Lower leg skin (tissue), 4 donors: ENCODE results near the gene COL18A1. TPM values are rescaled to one million over a fixed set of nuclear protein-coding genes. Genes with fewer than 3 reads are reported as not detected.

Source experiments
- DNase-seq, 2 donors: peaks; one replicate each; pipeline ENCODE4 v3.0.0-alpha.2; 2019; ENCODE audit warnings: low spot score in 2 of 2
- H3K4me3 ChIP-seq: fragments of 200-600 bp; sonication (generic); 2 replicates; pipeline ENCODE4 v1.5.1; 2017; ENCODE audit warnings: mild to moderate bottlenecking, low read depth; ENCODE audit not compliant: poor library complexity, severe bottlenecking
- POLR2A ChIP-seq, 2 donors: fragments of 450-650 bp; IDR thresholded peaks; one replicate each; pipeline ENCODE4 v1.6.1; 2016 to 2017; ENCODE audit warnings: antibody characterized with exemption in 2 of 2, mild to moderate bottlenecking in 1 of 2, moderate library complexity in 1 of 2
- WGBS, 2 donors: methylation state at CpG; one replicate each; pipeline ENCODE4 v1.1.5; 2018; 5-methylcytosine and 5-hydroxymethylcytosine counted together
- intact Hi-C: fragments of 100-400 bp; cut with DNase I; formaldehyde crosslinking; loops from one replicate; pipeline ENCODE4 v1.15.0; 2023; ENCODE audit warnings: low total_unique reads
- total RNA-seq, 4 donors: library from RNA; depleted of rRNA; stranded (reverse); fragments of >200 nt; gene quantifications; one replicate each; pipeline ENCODE4 v1.1.0, GENCODE V29; 2016
- TF ChIP-seq, protein P1 (sequence below), 3 donors: fragments of 450-650 bp; IDR thresholded peaks; one replicate each; pipeline ENCODE4 v1.5.1; 2016; ENCODE audit warnings: antibody characterized with exemption in 3 of 3, mild to moderate bottlenecking in 3 of 3, moderate library complexity in 2 of 3

Gene COL18A1
- total RNA-seq, 4 donors from 2014 or later: 63.3 to 126 (median 85.9) TPM

- intact Hi-C loops: no loop called here
- TF ChIP-seq, protein P1, sequence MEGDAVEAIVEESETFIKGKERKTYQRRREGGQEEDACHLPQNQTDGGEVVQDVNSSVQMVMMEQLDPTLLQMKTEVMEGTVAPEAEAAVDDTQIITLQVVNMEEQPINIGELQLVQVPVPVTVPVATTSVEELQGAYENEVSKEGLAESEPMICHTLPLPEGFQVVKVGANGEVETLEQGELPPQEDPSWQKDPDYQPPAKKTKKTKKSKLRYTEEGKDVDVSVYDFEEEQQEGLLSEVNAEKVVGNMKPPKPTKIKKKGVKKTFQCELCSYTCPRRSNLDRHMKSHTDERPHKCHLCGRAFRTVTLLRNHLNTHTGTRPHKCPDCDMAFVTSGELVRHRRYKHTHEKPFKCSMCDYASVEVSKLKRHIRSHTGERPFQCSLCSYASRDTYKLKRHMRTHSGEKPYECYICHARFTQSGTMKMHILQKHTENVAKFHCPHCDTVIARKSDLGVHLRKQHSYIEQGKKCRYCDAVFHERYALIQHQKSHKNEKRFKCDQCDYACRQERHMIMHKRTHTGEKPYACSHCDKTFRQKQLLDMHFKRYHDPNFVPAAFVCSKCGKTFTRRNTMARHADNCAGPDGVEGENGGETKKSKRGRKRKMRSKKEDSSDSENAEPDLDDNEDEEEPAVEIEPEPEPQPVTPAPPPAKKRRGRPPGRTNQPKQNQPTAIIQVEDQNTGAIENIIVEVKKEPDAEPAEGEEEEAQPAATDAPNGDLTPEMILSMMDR (IDR thresholded peaks at IDR 0.05): no peak
- TF ChIP-seq POLR2A (IDR thresholded peaks at IDR 0.05): no peak
- DNase-seq: no peak
- no peak overlapping the region for H3K4me3 ChIP-seq
Observed at GRCh38 chr21:45461806-45462341, 56.9 kb downstream of the COL18A1 start.

DNA sequence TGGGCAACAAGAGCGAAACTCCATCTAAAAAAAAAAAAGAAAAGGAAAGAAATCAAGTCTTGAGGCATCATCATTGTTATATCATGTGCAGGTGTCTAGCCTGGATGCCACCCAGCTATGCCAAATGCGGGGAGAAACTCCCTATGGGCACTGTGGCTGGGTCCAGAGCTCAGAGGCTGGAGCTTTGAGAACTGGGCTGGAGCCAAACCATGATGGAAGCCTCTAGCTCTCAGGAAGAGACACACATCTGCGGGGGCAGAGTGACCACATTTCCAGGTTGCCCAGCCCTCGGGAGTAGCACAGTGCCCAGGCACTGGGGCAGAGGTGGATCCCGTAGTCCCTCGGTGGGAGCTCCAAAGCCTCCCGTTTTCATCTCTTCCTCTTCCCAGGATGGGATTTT is 58.9 kb downstream of the COL18A1 start:
- WGBS, 2 donors: 92 to 98% methylated on average over 7 of the region's 7 CpGs
- DNase-seq: no peak
- intact Hi-C loops: no loop called here

GRCh38 chr21:45464309-45464708 is 59.3 kb downstream of the COL18A1 start:
- H3K4me3 ChIP-seq: no peak overlapping the region
- WGBS, 2 donors: 91 to 92% methylated on average over 5 of the region's 5 CpGs
- TF ChIP-seq POLR2A (IDR thresholded peaks at IDR 0.05): no peak
- TF ChIP-seq, protein P1 (IDR thresholded peaks at IDR 0.05): no peak
- DNase-seq: no peak
- intact Hi-C loops: no loop called here

More for the DNA sequence above, 58.9 kb downstream of the COL18A1 start:
- no peak overlapping the region for H3K4me3 ChIP-seq
- TF ChIP-seq, protein P1 (IDR thresholded peaks at IDR 0.05): no peak
- TF ChIP-seq POLR2A (IDR thresholded peaks at IDR 0.05): no peak

DNA sequence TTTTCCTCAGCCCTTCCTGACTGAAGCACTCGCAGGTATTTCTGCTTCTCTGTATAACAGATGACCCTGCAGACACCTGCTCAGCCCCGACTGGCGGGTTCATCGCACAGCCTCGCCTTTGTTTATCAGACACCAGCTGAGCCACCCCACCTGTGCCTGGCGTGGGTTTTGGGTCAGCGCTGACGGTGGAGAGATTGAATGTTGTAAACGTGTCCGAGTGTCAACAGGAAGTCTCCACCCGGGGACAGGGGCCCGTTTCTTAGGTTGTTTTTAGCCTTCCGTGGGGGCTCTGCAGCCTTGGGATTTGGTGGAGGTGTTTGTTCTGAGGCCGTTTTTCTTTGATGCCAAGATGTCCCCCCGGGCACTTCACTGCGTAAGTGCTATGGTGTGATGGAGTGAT is 60.1 kb downstream of the COL18A1 start:
- 68 to 79% methylated on average over 16 of the region's 16 CpGs for WGBS, 2 donors
- no peak overlapping the region for H3K4me3 ChIP-seq
- intact Hi-C loops: no loop called here
- DNase-seq: no peak
- TF ChIP-seq, protein P1 (IDR thresholded peaks at IDR 0.05): no peak

GRCh38 chr21:45465611-45466329 is 60.8 kb downstream of the COL18A1 start:
- no peak overlapping the region for H3K4me3 ChIP-seq
- 87 to 90% methylated on average over 25 to 26 of the region's 27 CpGs for WGBS, 2 donors
- intact Hi-C loops: no loop called here
- DNase-seq: no peak
- no peak for TF ChIP-seq POLR2A (IDR thresholded peaks at IDR 0.05)
- TF ChIP-seq, protein P1 (IDR thresholded peaks at IDR 0.05): no peak
